H9 (cell line): ENCODE results near the gene VAMP8. TPM values are rescaled to one million over a fixed set of nuclear protein-coding genes. Genes with fewer than 3 reads are reported as not detected.

ENCODE experiments used
- DNase-seq: peaks from one replicate; pipeline ENCODE4 v3.0.0-alpha.2; 2017
- H2AFZ ChIP-seq: one replicate; pipeline ENCODE4 v1.6.1; 2013; ENCODE audit warnings: mild to moderate bottlenecking, low read length, control low read depth, moderate library complexity
- H2AK5ac ChIP-seq: 2 replicates; pipeline ENCODE4 v1.6.1; 2013; ENCODE audit warnings: low read length, control low read depth, mixed read lengths; ENCODE audit not compliant: insufficient read length
- H2BK120ac ChIP-seq: one replicate; pipeline ENCODE4 v1.6.1; 2013; ENCODE audit warnings: low read depth, mild to moderate bottlenecking, low read length, control low read depth, inconsistent platforms; ENCODE audit not compliant: poor library complexity, severe bottlenecking
- H2BK12ac ChIP-seq: 2 replicates; pipeline ENCODE4 v1.6.1; 2013; ENCODE audit warnings: low read length, control low read depth, mixed read lengths, low read depth; ENCODE audit not compliant: insufficient read length
- H2BK15ac ChIP-seq: 2 replicates; pipeline ENCODE4 v1.6.1; 2013; ENCODE audit warnings: low read depth, low read length, control low read depth
- H2BK20ac ChIP-seq: one replicate; pipeline ENCODE4 v1.6.1; 2013; ENCODE audit warnings: low read depth, mild to moderate bottlenecking, low read length, control low read depth, inconsistent platforms; ENCODE audit not compliant: poor library complexity, severe bottlenecking
- H2BK5ac ChIP-seq: 2 replicates; pipeline ENCODE4 v1.6.1; 2013; ENCODE audit warnings: low read length, control low read depth, mixed read lengths; ENCODE audit not compliant: insufficient read length
- H3K14ac ChIP-seq: 2 replicates; pipeline ENCODE4 v1.6.1; 2013; ENCODE audit warnings: low read length, control low read depth; ENCODE audit not compliant: insufficient read depth
- H3K18ac ChIP-seq: 2 replicates; pipeline ENCODE4 v1.6.1; 2013; ENCODE audit warnings: low read depth, mild to moderate bottlenecking, mixed read lengths, low read length, control low read depth; ENCODE audit not compliant: insufficient read length
- H3K23ac ChIP-seq: 2 replicates; pipeline ENCODE4 v1.6.1; 2013; ENCODE audit warnings: low read length, control low read depth, mixed read lengths, low read depth; ENCODE audit not compliant: insufficient read length
- H3K23me2 ChIP-seq: 2 replicates; pipeline ENCODE4 v1.6.1; 2013; ENCODE audit warnings: low read depth, mild to moderate bottlenecking, mixed read lengths, low read length, control low read depth; ENCODE audit not compliant: insufficient read length, poor library complexity, severe bottlenecking
- H3K27ac ChIP-seq: 2 replicates; pipeline ENCODE4 v1.5.1; 2013; ENCODE audit warnings: low read length, control low read depth, mixed read lengths, low read depth; ENCODE audit not compliant: insufficient read length
- H3K27me3 ChIP-seq: 2 replicates; pipeline ENCODE4 v1.6.1; 2013; ENCODE audit warnings: low read length, control low read depth, inconsistent platforms; ENCODE audit not compliant: insufficient read depth
- H3K4ac ChIP-seq: 2 replicates; pipeline ENCODE4 v1.6.1; 2013; ENCODE audit warnings: low read depth, mild to moderate bottlenecking, control low read depth, inconsistent platforms, low read length, moderate library complexity
- H3K4me1 ChIP-seq: 2 replicates; pipeline ENCODE4 v1.6.1; 2013; ENCODE audit warnings: low read length, control low read depth, inconsistent platforms; ENCODE audit not compliant: insufficient read depth
- H3K4me2 ChIP-seq: 2 replicates; pipeline ENCODE4 v1.6.1; 2013; ENCODE audit warnings: low read length, control low read depth, mixed read lengths; ENCODE audit not compliant: insufficient read length, insufficient read depth
- H3K56ac ChIP-seq: 2 replicates; pipeline ENCODE4 v1.6.1; 2013; ENCODE audit warnings: low read depth, mild to moderate bottlenecking, mixed read lengths, low read length, control low read depth; ENCODE audit not compliant: insufficient read length
- H3K79me1 ChIP-seq: 2 replicates; pipeline ENCODE4 v1.6.1; 2013; ENCODE audit warnings: low read depth, mild to moderate bottlenecking, moderate library complexity, low read length, control low read depth, inconsistent platforms; ENCODE audit not compliant: insufficient read depth, poor library complexity, severe bottlenecking
- H3K79me2 ChIP-seq: 2 replicates; pipeline ENCODE4 v1.6.1; 2013; ENCODE audit warnings: low read length, control low read depth, inconsistent platforms; ENCODE audit not compliant: insufficient read depth
- H3K9ac ChIP-seq: 2 replicates; pipeline ENCODE4 v1.6.1; 2013; ENCODE audit warnings: low read length, control low read depth, mixed read lengths; ENCODE audit not compliant: insufficient read length; ENCODE audit errors: extremely low read depth
- H3K9me3 ChIP-seq: one replicate; pipeline ENCODE4 v1.6.1; 2013; ENCODE audit warnings: low read depth, low read length, inconsistent platforms; ENCODE audit not compliant: control insufficient read depth
- H3T11ph ChIP-seq: one replicate; pipeline ENCODE4 v1.6.1; 2013; ENCODE audit warnings: mild to moderate bottlenecking, low read length, control low read depth, inconsistent platforms
- H4K20me1 ChIP-seq: one replicate; pipeline ENCODE4 v1.6.1; 2013; ENCODE audit not compliant: control insufficient read depth, insufficient read length, insufficient read depth
- H4K5ac ChIP-seq: 2 replicates; pipeline ENCODE4 v1.6.1; 2013; ENCODE audit warnings: low read depth, mild to moderate bottlenecking, mixed read lengths, low read length, control low read depth; ENCODE audit not compliant: insufficient read length
- H4K8ac ChIP-seq: replicated peaks from 2 replicates; pipeline ENCODE4 v1.6.1; 2013; ENCODE audit warnings: low read length, control low read depth, mixed read lengths, low read depth; ENCODE audit not compliant: insufficient read length
- H4K91ac ChIP-seq: 2 replicates; pipeline ENCODE4 v1.6.1; 2013; ENCODE audit warnings: low read depth, mild to moderate bottlenecking, moderate library complexity, mixed read lengths, low read length, control low read depth; ENCODE audit not compliant: insufficient read length
- H3K27ac Mint-ChIP-seq, 3 experiments: 2 replicates in 2 of 3; 3 replicates in 1 of 3; pipeline ENCODE4 v1.8.0; 2020 to 2021; ENCODE audit warnings: mixed read lengths in 3 of 3, mild to moderate bottlenecking in 1 of 3, moderate library complexity in 1 of 3
- H3K27me3 Mint-ChIP-seq: 2 replicates; pipeline ENCODE4 v1.8.0; 2021; ENCODE audit warnings: low read depth, mild to moderate bottlenecking, moderate library complexity, mixed read lengths
- H3K36me3 Mint-ChIP-seq, 3 experiments: 2 replicates in 2 of 3; 3 replicates in 1 of 3; pipeline ENCODE4 v1.8.0; 2020 to 2021; ENCODE audit warnings: low read depth in 3 of 3, mixed read lengths in 3 of 3; ENCODE audit not compliant: insufficient read depth in 1 of 3
- H3K4me1 Mint-ChIP-seq, 2 experiments: 2 replicates each; pipeline ENCODE4 v1.8.0; 2020; ENCODE audit warnings: mixed read lengths in 2 of 2
- H3K4me3 Mint-ChIP-seq, 2 experiments: 2 replicates in 1 of 2; 3 replicates in 1 of 2; pipeline ENCODE4 v1.8.0; 2020 to 2021; ENCODE audit warnings: mild to moderate bottlenecking in 2 of 2, mixed read lengths in 2 of 2, moderate library complexity in 1 of 2
- H3K9me3 Mint-ChIP-seq, 2 experiments: 2 replicates in 1 of 2; 3 replicates in 1 of 2; pipeline ENCODE4 v1.8.0; 2020; ENCODE audit warnings: mild to moderate bottlenecking in 2 of 2, mixed read lengths in 2 of 2, moderate library complexity in 1 of 2
- CTCF ChIP-seq: fragments of 200-600 bp; sonication (generic); conservative IDR thresholded peaks from 3 replicates; pipeline ENCODE4 v1.8.0; 2021; ENCODE audit warnings: antibody characterized with exemption, mild to moderate bottlenecking
- WGBS: extraction: QIAGEN DNeasy Blood & Tissue Kit; methylation state at CpG from one replicate; pipeline ENCODE4 v1.1.7; 2013; ENCODE audit warnings: missing lambda C conversion rate, low lambda C conversion rate, mixed read lengths; ENCODE audit not compliant: insufficient read length; ENCODE audit errors: extremely low coverage; 5-methylcytosine and 5-hydroxymethylcytosine counted together
- total RNA-seq: library from RNA; stranded (reverse); gene quantifications from 2 replicates; pipeline ENCODE4 v1.2.1, GENCODE V29; 2021

VAMP8 gene
- total RNA-seq, 1 experiment from 2014 or later, result 33.4 TPM

GRCh38 chr2:85600951-85601770 is 23.8 kb downstream of the VAMP8 start:
- Histone ChIP-seq H3K27me3 (no peaks in the 10 kb centered on the region), H3K79me2 (no peaks in the 10 kb centered on the region), H2AFZ (no peak overlapping the region), H3K4me2 (peak overlapping the region; percentile 59), H3K23me2 (peaks cover 5% of the 10 kb centered on the region), H3K18ac (no peak overlapping the region), H2BK120ac (no peak overlapping the region), H2AK5ac (no peak overlapping the region), H3K14ac (no peak overlapping the region), H3K23ac (no peak overlapping the region), H3K4me1 (peaks cover 3% of the 10 kb centered on the region; the same call in 1 of the 2 replicates), H2BK12ac (no peak overlapping the region), H2BK5ac (no peak overlapping the region), H2BK20ac (no peak overlapping the region), H4K91ac (no peak overlapping the region), H3K79me1 (no peaks in the 10 kb centered on the region), H2BK15ac (no peak overlapping the region), H3K56ac (no peak overlapping the region), H3K27ac (no peak overlapping the region), H4K8ac (no peak overlapping the region), H4K20me1 (no peaks in the 10 kb centered on the region), H3K9me3 (no peaks in the 10 kb centered on the region), H3T11ph (no peak overlapping the region), H3K9ac (no peak overlapping the region), H4K5ac (no peak overlapping the region), H3K4ac (no peak overlapping the region)
- TF ChIP-seq CTCF, result no peak
- no CpG with 5 or more reads among the region's 6 CpGs for WGBS
- H3K4me3 Mint-ChIP-seq, result peak overlapping the region; percentile 83 to 88
- no peaks in the 10 kb centered on the region for H3K27me3 Mint-ChIP-seq
- H3K4me1 Mint-ChIP-seq, result peaks cover 23 to 28% of the 10 kb centered on the region in 2 experiments
- H3K36me3 Mint-ChIP-seq, result peaks cover 0 to 24% (median 23%) of the 10 kb centered on the region in 3 experiments; a peak in 5 of 7 replicates
- DNase-seq, result no peak
- H3K27ac Mint-ChIP-seq, result no peak overlapping the region
- no peaks in the 10 kb centered on the region for H3K9me3 Mint-ChIP-seq
